Stimulated activated CD4-positive, alpha-beta T cell treated with anti-CD3 and anti-CD28 coated beads, Interleukin-2, amount 100 ng/mL, for 48 hours (primary cell): ENCODE data around the gene ANAPC16.
"Not testable (repeated sequence)": the region's sequence is repeated elsewhere in the genome, so short reads cannot be mapped to it uniquely, and the experiment has no call there.

Experiments used
- DNase-seq, 2 donors: peaks; one replicate each; pipeline ENCODE4 v3.0.0-alpha.2; 2020

Gene ANAPC16

DNA sequence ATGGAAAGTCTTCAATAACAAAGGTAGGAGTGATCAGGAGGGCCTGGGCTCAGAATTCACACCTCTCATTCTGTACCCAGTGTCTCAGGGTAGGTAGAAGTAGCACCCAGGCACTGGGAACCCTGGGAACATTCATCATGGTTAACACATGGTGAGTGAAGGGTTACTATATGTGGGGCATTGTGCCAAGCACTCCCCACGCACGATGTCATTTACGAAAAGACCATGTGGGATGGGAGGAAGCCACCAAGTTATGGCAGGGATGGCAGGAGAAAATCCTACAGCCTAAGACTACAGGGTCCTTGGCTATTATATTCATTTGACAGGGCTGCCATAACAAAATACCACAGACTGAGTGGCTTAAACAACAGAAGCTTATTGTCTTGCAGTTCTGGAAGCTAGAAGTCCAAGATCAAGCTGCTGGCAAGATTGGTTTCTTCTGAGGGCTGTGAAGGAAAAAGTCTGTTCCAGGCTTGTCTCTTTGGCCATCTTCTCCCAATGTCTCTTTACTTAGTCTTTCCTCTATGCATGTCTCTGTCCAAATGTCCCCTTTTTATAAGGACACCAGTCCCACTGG, 30.2 kb downstream of the ANAPC16 start:
- no peak for DNase-seq

DNA sequence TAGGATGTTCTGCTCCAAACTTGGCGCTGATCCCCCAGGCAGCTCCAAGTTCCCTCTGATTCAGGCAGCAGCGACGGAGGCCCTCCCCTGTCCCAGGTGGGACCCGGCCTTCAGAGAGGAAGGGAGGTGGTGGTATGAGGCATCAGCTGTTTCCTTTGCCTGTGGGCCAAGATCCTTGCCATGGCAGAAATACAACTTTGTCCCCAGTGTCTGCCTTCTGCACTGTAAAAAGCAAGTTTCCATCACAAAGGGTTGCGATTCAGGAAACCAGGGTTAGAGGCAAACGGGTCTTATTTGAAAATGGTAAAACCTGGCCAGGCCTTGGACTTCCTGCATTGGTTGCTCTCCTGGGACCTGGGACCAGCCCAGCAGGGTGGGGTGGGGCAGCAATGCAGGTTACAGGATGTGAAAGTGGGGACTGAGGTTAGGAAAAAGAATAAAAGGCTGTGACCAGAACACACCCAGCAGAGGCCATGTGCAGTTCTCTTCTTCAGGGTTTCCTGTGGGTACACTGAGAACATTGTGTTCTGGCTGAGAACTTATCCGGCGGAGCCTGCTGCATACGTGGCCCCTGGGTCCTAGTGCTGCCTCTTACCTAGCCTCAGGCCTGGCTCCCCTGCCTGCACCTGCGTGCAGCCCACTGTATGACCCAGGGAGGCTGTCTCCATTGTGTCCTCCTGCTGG, 32.8 kb downstream of the ANAPC16 start:
- peak; percentile 54 to 64 for DNase-seq

DNA sequence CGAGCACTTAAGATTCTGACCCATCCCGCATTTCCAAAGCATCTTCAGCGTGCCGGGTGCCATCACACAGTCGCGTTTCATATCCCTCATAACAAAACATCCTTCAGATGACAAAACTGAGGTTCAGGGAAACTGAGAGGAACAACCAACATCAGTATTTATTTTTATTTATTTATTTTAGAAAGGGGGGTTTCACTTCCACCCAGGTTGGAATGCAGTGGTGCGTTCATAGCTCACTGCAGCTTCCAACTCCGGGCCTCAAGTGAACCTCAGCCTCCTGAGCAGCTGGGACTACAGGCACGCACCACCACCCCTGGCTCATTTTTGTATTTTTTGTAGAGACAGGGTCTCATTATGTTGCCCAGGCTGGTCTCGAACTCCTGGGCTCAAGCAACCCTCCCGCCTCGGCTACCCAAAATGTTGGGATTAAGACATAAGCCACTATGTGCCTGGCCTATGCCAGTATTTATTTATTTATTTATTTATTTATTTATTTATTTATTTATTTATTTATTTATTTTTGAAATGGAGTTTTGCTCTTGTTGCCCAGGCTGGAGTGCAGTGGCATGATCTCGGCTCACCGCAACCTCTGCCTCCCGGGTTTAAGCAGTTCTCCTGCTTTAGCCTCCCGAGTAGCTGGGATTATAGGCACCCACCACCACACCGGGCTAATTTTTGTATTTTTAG, 33.5 kb downstream of the ANAPC16 start:
- not testable (repeated sequence) for DNase-seq

DNA sequence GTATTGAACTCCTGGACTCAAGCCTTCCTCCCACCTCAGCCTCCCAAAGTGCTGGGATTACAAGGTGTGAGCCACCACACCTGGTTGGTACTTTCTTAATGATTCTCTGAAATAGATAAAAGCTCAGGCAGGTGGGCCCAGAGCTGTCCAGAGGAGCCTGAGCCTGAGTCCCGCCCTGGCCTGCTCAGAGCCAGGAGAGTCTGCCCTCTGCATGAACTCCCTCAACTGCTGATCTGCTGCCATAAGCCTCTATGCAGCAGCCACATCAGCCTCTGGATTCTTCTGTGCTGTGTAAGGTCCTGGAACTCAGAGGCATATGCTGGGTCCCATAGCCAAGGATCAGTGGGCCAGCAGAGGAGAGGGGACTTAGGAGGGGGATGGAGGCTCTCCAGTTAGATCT, 34.9 kb downstream of the ANAPC16 start:
- DNase-seq, result no peak

DNA sequence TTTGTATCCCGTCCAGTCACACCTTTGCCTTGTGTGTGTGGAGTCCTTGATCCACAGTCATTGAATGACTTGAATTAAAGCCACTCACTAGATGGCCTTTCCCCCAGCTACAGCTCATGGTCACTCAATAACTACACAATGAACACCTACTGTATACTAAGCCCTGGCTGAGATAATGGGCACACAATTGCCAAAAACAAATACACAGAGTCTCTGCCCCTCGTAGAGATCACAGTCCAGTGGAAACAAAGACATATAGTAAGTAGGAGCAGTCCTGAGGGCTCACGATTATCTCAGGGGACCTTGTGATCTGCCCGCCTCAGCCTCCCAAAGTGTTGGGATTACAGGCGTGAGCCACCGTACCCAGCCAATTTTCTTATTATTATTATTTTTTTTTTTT, 35.8 kb downstream of the ANAPC16 start:
- DNase-seq, result no peak

DNA sequence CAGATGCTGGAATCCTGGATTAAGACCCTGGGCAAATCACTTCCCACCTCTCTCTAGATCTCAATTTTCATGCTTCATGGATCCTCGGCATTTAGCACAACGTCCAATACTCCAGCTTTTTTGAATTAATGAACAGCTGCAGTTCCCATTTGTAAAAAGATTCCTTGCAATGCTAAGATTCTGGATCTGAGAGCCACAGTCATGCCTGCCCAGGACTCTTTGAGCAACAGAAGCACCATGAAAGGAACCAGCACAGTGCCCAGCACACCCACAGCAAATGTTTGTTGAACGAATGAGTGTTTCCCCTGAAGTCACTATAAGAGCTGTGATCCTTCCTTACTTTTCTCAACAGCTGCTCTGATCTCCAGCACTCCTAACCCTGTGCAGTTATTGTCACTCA, 37.2 kb downstream of the ANAPC16 start:
- no peak for DNase-seq

DNA sequence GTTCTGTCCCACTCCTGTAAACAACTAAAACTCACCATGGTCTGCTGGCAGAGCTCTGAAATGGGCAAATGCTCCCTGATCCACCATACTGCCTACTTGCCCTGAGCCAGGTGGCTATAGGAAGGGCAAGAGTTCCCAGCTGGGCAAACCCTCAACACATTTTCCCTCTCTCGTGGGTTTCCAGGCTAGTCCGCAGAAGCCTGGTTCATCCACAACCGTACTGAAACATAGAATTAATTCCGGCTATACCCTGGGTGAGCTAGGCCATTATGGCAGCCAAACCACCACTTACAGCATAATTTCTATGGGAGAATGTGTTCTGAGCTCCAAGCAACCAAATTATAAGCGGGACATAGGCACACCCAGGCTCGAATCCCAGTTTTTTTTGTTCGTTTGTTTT, 37.8 kb downstream of the ANAPC16 start:
- no peak for DNase-seq

DNA sequence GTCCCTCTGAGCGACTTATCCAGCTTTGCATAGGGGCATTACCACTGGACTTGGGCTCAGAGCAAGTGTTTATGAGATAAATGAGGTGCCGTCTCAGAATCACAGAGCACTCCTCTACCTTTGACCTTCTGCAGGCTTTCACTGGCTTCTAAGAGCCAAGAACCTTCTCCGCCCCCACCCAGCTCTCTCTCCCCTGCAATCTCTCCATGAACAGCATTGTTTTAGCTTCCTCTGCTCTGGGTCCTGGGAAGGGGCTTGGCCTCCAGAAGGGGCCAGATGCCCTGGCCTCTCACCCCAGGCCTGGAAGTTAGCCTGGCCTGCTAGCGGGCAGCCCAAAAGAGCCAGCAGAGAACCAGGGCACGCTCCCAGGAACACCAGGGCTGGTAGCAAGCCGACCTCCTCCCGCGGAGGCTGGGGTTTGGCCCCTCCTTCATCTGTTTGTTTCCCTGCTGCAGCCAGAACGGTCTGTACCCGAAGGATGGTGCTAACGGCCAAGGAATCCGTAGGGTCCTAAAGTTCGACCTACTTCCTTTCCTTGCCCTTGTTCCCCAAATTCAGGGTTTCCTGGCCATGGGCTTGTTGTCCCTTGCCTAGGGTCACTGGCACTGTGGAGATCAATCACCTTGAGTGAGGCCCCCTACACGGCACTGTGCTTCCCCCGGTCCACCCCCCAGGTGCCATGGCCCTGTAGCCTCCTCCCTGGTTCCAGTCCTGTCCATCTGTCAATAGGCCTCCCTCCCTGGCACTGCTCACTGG, 39.2 kb downstream of the ANAPC16 start:
- DNase-seq, result no peak

DNA sequence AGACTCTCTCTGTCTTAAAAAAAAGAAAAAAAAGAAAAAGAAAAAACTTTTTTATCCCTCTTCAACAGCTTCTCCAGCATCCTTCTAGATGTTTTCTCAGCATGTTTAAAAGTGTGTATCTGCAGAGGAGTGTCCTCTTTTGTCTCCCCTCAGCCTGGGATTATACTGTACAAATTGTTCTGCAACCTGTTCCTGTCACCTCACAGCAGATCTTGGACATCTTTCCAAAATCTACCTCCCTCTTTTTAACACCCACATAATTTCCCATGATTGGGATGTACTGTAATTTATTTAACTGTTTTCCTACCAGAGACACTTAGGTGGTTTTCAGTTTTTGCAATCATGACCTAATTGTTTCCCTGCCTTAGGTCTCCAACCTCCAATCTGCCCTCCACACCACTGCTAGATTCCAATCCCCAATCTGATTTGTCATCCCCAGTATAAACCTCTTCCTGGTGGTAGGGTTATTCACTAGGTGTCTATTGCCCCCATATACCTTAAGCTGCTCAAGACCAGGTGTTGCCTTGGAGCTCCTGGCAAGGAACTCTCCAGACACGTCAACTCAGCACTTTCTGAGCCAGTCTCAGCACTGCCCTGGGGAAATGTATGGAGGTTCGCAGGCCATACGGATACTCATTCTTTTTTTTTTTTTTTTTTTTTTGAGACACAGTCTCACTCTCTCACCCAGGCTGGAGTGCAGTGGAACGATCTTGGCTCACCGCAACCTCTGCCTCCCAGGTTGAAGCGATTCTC, 40.3 kb downstream of the ANAPC16 start:
- DNase-seq, result no peak

DNA sequence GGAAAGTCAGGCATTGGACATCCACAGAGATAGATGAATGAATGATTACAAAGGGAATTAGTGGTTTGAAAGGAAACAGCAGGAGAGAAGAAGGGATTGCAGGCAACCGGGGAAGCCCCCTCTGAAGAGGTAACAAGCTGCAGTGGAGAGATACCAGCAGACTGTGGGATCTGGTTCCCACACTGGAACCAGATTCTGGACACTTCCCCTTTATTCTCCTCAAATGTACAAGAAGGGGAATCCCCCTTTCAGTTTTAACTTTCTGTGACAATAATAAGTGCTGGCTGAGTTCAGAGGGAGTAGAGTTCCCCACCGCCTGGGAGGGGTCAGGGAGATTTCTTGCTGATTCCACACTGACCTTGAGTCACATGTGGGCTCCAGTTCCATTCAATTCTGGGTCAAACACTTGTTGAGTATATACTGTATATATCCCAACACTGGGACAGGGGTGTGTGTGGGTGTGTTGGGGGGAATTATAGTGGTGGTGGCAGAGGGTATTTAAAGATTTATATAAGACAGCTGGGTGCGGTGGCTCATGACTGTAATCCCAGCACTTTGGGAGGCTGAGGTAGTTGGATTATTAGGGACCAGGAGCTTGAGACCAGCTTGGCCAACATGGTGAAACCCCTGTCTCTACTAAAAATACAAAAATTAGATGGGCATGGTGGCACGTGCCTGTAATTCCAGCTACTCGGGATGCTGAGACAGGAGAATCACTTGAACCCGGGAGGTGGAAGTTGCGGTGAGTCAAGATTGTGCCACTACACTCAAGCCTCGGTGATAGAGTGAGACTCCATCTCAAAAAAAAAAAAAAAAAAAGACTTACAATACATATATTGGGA, 41.5 kb downstream of the ANAPC16 start:
- DNase-seq, result no peak

DNA sequence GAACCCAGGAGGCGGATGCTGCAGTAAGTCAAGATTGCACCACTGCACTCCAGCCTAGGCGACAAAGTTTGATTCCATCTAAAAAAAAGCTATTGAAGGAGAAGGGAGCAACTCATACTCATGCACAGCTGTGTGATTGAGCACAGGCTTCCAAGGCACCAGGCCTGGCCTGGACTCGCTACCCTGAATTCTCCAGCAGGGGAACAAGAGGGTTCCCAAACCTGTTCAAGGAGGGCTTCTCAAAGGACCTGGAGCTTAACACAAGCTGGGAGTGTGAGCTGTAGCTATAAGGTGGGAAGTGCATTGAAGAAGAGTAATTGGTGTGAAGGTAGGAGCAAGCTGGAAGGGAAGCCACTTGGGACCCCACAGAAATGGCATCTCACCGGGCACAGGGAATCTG, 42.8 kb downstream of the ANAPC16 start:
- no peak for DNase-seq

DNA sequence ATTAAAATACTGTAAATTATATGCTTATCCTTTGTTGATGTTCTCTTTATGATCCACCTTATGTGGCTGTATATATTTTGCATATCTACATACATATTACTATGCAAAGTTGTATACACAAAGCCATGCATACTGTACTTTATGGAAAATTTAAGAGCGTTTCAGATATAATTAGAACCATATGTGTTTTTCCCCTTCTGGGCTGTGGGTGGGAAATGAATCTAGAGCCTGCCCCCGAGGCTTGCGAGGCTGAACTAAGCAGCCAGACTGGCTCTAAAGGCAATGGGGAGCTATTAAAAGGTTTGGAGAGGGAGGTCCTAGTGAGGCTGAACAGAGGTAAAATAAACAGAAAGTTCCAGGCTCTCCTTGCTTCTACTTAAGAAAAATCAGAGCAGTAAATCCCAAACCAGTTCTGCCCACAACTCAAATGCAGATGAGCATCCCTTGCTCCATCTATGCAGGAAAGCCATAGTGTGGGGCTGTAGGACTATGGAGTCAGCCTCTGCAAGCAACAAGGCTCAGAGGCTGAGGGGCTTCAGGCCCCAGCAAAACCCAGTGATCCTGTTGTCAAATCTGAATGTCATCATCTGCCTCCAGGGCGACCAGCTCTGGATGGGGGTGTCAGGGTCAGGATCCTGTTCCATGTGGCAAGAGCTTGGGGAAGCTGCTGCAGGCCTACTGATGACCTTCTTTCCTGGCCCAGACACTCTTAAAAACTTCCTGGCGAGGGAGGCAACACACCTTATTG, 43.9 kb downstream of the ANAPC16 start:
- DNase-seq, result no peak

DNA sequence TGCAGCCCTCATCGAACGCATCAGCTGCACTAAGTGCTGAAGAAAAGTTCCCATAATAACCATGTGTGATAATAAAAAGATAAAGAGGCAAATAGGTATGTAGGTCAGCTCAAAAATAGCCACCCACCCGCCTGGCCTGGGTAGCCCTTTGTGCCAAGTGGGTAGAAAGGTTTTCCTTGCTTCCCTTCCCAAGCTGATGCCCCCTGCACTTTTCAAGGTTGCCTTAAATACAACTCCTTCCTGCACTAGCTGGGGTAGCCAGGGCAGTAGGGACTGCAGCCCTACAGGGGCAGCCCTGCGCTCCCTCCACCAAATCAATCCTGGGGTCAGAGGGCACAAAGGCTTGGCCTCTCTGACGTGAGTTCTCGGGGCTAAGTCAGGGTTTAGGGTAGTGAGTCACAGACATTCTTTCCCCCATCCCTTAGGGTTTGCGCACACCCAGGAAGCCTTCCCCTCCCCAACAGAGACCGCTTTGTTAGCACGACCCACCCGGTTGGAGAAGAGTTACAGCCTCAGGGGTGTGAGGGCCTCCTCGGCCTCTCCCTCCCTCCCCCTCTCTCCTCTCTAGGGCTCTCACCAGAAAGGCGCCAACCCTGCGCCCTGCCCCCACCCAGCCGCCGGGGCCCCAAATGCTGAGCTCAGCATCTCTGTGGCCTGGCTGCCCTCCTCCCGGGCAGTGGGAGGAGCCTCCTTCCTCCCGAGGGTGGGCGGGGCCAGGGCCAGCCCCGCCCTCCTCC, 44.6 kb downstream of the ANAPC16 start:
- DNase-seq, result peak; percentile 91 to 93

DNA sequence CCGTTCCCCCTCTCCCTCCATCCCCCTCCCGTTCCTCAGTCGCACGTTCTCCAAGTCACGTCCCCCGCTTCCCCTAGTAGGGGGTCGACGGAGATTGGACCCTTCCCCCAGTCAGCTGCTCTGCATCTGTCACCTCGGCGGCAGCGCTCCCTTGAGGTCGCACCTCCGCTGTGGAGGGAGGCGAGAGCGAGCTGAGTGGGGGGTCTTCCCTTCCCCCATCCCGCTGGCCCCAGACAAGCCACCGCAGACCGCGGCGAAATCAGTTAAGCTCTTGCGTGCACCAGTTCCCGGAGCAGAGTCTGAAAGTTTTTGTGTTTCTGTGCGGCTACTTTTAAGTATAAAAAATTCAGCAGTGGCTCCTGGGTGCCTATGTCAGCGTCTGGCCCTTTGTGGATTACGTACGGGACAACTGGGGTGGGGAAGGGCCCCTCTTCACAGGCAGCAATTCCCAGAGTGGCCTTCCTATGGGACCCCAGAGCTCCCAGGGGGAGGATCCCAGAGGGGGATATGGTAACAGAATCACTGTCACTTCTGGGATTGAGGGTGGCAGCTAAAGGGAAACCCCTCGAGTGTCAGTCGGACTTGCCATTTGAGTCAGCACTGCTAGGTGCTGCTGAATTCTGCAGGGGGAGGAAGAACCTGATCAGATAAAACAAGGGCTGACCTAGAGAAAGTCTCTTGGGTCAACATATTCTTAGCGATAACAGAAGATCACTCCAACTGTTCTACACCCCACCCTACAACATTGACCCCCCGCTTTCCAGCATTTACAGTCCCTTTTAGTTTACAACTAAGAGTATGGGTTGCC, 45.4 kb downstream of the ANAPC16 start:
- peak in 1 of 2 donors; percentile 53 for DNase-seq

DNA sequence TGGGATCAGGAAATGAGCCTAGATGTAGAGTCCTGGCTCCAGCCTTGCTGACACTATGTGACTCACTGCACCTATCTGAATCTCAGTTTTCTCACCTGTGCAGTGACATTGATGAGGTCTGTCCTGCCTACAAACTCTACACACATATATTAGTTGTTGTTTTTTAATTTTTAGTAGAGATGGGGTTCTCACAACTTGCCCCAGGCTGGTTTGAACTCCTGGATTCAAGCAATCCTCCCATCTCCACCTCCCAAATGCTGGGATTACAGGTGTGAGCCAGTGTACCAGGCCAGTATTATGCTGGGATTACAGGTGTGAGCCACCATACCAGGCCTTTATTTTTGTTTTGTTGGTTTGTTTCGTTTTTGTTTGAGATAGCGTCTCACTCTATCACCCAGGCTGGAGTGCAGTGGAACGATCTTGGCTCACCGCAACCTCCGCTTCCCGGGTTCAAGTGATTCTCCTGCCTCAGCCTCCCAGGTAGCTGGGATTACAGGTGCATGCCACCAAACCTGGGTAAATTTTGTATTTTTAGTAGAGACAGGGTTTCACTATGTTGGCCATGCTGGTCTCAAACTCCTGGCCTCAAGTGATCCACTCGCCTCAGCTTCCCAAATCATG, 46.1 kb downstream of the ANAPC16 start:
- DNase-seq, result no peak

DNA sequence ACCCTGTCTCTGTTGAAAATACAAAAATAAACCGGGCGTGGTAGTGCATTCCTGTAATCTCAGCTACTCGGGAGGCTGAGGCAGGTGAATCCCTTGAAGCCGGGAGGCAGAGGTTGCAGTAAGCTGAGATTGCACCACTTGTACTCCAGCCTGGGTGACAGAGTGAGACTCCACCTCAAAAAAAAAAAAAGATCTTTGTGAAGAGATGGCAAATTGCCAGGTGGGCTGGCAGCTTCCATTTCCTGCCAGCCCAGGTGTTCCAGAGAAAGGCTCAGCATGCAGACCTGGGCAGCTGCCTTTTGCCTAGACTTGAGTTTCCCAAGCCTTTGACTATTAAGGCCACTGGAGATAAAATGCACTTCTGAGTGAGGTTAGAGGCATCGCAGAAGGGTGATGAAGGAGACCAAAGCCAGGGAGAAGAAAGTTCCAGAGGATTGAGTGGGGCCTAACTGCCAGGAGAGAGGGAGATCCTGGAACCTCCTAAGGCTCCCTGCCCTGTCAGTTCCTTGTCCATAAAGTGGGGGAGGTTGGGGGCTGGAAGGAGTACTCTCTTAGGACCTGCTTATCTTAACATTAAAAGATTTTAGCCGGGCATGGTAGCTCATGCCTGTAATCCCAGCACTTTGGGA, 47.9 kb downstream of the ANAPC16 start:
- DNase-seq, result no peak

DNA sequence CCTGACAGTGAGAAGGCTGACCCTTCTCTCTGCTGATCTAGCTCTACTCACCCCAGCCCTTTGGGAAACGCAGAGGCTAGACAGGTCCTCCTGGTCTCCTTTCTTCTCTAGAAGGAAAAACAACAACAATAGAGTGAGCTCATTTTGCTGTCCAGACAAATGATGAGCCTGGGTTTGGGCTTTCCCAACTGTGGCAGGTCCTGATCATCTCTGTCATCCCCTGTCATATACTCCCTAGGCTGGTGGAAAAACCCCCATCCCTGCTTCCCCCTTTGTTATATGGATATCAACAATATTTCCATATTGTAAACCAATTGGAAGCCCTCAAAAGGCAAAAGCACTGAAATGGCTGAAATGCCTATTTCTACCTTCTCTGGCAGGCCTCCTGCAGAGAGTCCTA, 48.7 kb downstream of the ANAPC16 start:
- DNase-seq, result no peak

DNA sequence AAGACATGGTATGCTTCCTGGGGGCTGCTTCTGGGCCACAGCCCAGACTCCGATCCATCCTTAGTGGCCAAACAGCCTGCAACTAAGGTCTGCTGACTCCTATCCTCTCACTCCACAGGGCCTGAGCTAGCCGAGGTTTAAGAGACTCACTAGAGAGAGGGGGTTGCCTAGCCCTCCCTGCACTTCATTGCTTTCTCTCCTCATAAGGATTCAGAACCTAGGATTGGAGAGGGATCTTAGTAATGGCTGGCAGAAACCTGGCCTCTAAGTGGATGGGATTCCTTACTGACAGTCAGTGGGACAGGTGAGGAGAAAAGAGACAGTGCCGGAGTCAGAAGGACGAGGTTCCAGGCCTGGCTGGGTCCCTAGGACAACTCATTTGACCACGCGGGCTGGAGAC, 49.7 kb downstream of the ANAPC16 start:
- no peak for DNase-seq
